Measurements from ENCODE around the gene ERMARD. TPM values are rescaled to one million over a fixed set of nuclear protein-coding genes. Genes with fewer than 3 reads are reported as not detected.

The ERMARD gene
- total RNA-seq, 1 experiment from 2014 or later: 17.7 TPM

DNA sequence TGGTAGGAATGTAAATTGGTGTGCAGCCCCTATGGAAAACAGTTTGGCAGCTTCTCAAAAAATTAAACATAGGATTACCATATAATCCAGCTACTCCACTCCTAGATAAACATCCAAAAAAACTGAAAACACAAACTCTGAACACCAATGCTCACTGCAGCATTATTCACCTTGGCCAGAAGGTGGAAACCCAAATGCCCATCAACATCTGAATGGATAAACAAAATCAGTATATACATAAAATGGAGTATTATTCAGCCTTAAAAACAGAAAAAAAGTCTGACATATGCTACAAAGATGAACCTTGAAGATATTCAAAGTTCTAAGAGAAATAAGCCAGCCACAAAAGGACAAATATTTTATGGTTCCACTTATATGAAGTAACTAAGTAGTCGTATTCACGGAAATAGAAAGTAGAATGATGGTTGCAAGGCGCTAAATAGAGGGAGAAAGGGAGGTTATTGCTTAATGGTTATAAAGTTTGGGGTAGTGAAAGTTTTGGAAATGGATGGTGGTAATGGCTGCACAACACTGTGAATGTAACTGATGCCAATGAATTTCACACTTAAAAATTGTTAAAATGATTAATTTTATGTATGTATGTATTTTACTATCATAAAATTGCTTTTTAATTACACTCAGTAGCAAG, 31.1 kb upstream of the ERMARD start:
- Mint-ChIP-seq H3K4me1 (peaks cover 26% of the 10 kb centered on the region), H3K27ac (no peak overlapping the region), H3K4me3 (no peak overlapping the region), H3K27me3 (ENCODE audit: low read depth) (peaks cover 8% of the 10 kb centered on the region), H3K36me3 (peaks cover 13% of the 10 kb centered on the region), H3K9me3 (no peaks in the 10 kb centered on the region)
- TF ChIP-seq ESRRA (CRISPR knock-in tag; IDR thresholded peaks at IDR 0.05; ENCODE audit: borderline replicate concordance) (no peak), OVOL2 (CRISPR knock-in tag; IDR thresholded peaks at IDR 0.05; ENCODE audit: borderline replicate concordance) (no peak), EMX1 (CRISPR knock-in tag; IDR thresholded peaks at IDR 0.05) (no peak)
- TF ChIP-seq, protein P1, sequence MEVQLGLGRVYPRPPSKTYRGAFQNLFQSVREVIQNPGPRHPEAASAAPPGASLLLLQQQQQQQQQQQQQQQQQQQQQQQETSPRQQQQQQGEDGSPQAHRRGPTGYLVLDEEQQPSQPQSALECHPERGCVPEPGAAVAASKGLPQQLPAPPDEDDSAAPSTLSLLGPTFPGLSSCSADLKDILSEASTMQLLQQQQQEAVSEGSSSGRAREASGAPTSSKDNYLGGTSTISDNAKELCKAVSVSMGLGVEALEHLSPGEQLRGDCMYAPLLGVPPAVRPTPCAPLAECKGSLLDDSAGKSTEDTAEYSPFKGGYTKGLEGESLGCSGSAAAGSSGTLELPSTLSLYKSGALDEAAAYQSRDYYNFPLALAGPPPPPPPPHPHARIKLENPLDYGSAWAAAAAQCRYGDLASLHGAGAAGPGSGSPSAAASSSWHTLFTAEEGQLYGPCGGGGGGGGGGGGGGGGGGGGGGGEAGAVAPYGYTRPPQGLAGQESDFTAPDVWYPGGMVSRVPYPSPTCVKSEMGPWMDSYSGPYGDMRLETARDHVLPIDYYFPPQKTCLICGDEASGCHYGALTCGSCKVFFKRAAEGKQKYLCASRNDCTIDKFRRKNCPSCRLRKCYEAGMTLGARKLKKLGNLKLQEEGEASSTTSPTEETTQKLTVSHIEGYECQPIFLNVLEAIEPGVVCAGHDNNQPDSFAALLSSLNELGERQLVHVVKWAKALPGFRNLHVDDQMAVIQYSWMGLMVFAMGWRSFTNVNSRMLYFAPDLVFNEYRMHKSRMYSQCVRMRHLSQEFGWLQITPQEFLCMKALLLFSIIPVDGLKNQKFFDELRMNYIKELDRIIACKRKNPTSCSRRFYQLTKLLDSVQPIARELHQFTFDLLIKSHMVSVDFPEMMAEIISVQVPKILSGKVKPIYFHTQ (CRISPR knock-in tag; IDR thresholded peaks at IDR 0.05): no peak
- ATAC-seq: no peak
- CTCF ChIA-PET: interaction anchor here (1.2 kb wide), 1 partner anchor 70 kb away, joined by 3 read pairs; no protein-coding TSS in a partner anchor
- POLR2A ChIA-PET: interaction anchor here (0.7 kb wide), 1 partner anchor 17 kb away, joined by 3 read pairs; no protein-coding TSS in a partner anchor
- no peak for DNase-seq (ENCODE audit: low spot score)

DNA sequence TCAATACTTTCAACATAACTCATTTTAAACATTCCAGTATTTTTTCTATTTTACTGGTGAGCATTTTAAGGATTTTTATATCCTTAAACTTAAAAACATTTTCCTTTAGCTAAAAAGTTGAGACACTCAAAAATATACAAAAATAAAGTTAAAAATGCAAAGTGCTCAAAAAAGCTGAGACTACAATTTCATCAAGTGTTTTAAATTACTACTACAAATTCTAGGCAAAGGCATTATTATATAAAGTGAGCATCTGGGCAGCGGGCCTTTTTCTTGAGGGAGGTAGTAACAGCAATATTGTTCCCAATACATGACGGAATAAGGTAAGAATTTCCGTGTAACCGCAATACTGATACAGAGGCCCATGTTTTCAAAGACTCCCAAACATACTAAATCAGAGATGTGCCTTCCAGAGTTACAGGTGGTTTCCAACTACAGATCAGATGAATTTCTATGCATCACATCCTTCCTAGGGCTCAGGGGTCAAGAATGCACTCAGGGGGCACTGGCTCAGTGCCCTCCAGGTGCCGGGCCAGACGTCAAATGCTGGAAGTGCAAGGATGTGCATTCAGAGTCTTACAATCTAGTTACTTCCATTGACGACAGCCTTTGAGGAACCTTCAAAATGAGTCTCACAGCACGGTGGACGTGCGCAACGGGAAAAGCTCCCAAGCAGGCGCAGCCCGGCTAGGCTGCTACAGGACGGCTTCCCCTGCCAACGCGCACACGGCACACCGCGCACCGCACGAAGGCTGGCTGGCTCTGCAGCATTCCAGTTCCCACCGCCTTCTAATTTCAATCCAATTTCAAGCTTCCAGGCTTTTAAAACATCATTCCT, 28.8 kb upstream of the ERMARD start:
- peaks cover 8% of the 10 kb centered on the region for H3K27me3 Mint-ChIP-seq (ENCODE audit: low read depth)
- CTCF ChIA-PET: interaction anchor here (1.1 to 1.4 kb wide), 2 partner anchors 21 to 794 kb away, joined by 3 to 4 read pairs; partner anchors contain the start of genes C6orf120 and WDR27
- H3K36me3 Mint-ChIP-seq: no peaks in the 10 kb centered on the region; the same call in 1 of the 2 replicates
- peak; percentile 23; the same call in 1 of the 2 replicates for ATAC-seq
- TF ChIP-seq, protein P2, sequence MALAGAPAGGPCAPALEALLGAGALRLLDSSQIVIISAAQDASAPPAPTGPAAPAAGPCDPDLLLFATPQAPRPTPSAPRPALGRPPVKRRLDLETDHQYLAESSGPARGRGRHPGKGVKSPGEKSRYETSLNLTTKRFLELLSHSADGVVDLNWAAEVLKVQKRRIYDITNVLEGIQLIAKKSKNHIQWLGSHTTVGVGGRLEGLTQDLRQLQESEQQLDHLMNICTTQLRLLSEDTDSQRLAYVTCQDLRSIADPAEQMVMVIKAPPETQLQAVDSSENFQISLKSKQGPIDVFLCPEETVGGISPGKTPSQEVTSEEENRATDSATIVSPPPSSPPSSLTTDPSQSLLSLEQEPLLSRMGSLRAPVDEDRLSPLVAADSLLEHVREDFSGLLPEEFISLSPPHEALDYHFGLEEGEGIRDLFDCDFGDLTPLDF (CRISPR knock-in tag; IDR thresholded peaks at IDR 0.05): no peak
- TF ChIP-seq, protein P3, sequence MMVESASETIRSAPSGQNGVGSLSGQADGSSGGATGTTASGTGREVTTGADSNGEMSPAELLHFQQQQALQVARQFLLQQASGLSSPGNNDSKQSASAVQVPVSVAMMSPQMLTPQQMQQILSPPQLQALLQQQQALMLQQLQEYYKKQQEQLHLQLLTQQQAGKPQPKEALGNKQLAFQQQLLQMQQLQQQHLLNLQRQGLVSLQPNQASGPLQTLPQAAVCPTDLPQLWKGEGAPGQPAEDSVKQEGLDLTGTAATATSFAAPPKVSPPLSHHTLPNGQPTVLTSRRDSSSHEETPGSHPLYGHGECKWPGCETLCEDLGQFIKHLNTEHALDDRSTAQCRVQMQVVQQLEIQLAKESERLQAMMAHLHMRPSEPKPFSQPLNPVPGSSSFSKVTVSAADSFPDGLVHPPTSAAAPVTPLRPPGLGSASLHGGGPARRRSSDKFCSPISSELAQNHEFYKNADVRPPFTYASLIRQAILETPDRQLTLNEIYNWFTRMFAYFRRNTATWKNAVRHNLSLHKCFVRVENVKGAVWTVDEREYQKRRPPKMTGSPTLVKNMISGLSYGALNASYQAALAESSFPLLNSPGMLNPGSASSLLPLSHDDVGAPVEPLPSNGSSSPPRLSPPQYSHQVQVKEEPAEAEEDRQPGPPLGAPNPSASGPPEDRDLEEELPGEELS (CRISPR knock-in tag; IDR thresholded peaks at IDR 0.05): no peak
- TF ChIP-seq, protein P4, sequence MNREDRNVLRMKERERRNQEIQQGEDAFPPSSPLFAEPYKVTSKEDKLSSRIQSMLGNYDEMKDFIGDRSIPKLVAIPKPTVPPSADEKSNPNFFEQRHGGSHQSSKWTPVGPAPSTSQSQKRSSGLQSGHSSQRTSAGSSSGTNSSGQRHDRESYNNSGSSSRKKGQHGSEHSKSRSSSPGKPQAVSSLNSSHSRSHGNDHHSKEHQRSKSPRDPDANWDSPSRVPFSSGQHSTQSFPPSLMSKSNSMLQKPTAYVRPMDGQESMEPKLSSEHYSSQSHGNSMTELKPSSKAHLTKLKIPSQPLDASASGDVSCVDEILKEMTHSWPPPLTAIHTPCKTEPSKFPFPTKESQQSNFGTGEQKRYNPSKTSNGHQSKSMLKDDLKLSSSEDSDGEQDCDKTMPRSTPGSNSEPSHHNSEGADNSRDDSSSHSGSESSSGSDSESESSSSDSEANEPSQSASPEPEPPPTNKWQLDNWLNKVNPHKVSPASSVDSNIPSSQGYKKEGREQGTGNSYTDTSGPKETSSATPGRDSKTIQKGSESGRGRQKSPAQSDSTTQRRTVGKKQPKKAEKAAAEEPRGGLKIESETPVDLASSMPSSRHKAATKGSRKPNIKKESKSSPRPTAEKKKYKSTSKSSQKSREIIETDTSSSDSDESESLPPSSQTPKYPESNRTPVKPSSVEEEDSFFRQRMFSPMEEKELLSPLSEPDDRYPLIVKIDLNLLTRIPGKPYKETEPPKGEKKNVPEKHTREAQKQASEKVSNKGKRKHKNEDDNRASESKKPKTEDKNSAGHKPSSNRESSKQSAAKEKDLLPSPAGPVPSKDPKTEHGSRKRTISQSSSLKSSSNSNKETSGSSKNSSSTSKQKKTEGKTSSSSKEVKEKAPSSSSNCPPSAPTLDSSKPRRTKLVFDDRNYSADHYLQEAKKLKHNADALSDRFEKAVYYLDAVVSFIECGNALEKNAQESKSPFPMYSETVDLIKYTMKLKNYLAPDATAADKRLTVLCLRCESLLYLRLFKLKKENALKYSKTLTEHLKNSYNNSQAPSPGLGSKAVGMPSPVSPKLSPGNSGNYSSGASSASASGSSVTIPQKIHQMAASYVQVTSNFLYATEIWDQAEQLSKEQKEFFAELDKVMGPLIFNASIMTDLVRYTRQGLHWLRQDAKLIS (CRISPR knock-in tag; IDR thresholded peaks at IDR 0.05; ENCODE audit: borderline replicate concordance): no peak
- DNase-seq (ENCODE audit: low spot score): peak; percentile 38
- H3K9me3 Mint-ChIP-seq: no peaks in the 10 kb centered on the region
- H3K27ac Mint-ChIP-seq: peak overlapping the region; percentile 63; the same call in 1 of the 2 replicates
- peak overlapping the region; percentile 93 for H3K4me3 Mint-ChIP-seq
- POLR2A ChIA-PET: interaction anchor here (0.9 kb wide), 1 partner anchor 20 kb away, joined by 3 read pairs; the partner anchor contains the start of genes C6orf120 and WDR27
- peaks cover 40% of the 10 kb centered on the region for H3K4me1 Mint-ChIP-seq

Measured in WTC11 (cell line).